ENCODE data around the gene ABHD1.

Gene ABHD1

GRCh38 chr2:27138111-27138510 lies 14.5 kb downstream of the ABHD1 start:
- no peak for DNase-seq

GRCh38 chr2:27139310-27139709 lies 15.7 kb downstream of the ABHD1 start, which contains the start of gene PRR30:
TSS of gene PRR30 (minus strand) at chr2:27139410. CDS start at chr2:27138329, 1,081 bp downstream.
- DNase-seq: no peak

DNA sequence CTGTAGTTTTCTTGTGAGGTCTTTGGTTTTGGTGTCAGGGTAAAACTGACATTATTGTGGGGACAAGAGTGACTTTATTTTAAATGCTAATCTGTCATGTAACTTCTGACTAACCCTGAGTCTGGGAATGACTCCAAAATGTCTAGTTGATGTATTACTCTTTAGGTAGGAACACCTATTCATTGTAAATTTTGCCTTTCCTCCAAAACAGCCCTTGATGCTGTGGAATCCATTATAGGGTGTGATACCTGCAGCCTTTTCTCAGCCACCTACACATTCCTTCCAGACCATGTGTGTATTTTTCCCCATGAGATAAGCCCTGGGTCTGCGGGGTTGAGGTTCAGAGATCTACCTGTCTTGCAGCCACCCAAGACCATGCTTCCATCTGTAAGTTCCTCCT lies 19.7 kb downstream of the ABHD1 start:
- no peak for DNase-seq

- no peak for DNase-seq
Observed at GRCh38 chr2:27145682-27146081, 22.1 kb downstream of the ABHD1 start.

- no peak for DNase-seq
Observed at GRCh38 chr2:27147935-27148334, 24.3 kb downstream of the ABHD1 start.

- DNase-seq: no peak
Observed at GRCh38 chr2:27148801-27149439, 25.3 kb downstream of the ABHD1 start, which contains the start of gene TCF23. TSS of gene TCF23 (plus strand) at chr2:27149004. CDS start at chr2:27149134, 130 bp downstream.

- no peak for DNase-seq
Observed at GRCh38 chr2:27149570-27150405, 26.2 kb downstream of the ABHD1 start.

GRCh38 chr2:27150639-27151230 lies 27.1 kb downstream of the ABHD1 start:
- no peak for DNase-seq

DNA sequence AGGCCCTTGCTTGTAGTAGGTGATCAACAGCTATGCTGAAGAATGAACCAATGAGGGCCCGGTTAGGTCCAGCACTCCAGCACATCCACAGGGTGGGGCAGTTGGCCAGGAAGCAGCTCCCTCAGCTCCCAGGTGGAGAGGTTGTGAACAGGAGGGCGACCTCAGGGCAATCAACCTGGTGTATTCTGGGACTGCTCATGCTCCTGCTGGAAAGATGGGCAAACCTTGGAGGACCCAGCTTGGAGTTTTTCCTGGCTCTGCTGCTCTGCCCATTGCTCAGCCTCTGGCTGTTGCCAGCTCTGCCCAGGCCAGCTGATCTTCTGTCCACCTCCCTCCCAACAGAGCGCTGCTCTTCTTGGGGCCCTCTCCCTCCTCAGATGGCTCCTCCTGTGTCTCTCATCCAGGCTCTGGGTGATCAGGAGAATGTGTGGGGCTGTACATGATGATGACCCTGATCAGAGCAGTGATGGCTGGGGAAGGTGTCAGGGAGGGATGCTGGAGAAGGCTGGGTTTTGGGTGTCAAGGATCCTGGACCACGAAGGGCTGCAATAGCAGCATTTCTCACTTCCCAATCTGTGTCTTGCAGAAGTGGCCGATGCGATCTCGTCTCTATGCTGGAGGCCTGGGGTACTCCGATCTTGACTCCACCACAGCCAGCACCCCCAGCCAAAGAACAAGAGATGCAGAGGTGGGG lies 28.6 kb downstream of the ABHD1 start:
- no peak for DNase-seq

- no peak for DNase-seq
Observed at GRCh38 chr2:27152796-27153464, 29.3 kb downstream of the ABHD1 start.

- DNase-seq: no peak
Observed at GRCh38 chr2:27154488-27154887, 30.9 kb downstream of the ABHD1 start.

- DNase-seq: no peak
Observed at GRCh38 chr2:27155069-27155520, 31.5 kb downstream of the ABHD1 start.

- DNase-seq: no peak
Observed at GRCh38 chr2:27158468-27158867, 34.9 kb downstream of the ABHD1 start.

DNA sequence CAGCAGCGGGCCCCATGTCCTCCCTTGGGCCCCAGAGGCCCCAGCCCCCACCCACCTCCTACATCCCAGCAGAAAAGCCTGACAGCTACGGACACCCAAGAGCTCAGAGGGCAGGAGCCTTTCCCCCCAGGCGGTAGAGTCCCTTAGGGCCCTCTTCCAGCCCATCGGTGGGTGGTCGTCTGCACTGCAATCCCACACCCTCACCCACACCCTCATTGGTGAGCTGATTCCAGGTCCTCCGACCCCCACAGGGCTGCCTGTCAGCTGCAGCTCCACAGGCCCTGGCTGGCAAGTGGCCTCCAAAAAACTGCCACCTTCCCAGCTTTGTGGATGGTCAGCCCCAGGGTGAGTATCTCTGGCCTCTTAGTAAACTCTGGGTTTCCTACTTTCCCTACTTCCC lies 35.7 kb downstream of the ABHD1 start:
- no peak for DNase-seq

DNA sequence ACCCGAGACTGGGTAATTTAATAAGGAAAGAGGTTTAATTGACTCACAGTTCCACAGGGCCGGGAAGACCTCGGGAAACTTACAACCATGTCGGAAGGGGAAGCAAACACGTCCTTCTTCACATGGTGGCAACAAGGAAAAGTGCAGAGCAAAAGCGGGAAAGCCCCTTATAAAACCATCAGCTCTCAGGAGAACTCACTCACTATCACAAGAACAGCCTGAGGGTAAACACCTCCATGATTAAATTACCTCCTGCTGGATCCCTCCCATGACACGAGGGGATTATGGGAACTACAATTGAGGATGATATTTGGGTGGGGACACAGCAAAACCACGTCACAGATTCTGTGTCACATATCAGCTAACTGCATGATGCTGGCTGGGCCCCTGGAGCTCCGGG lies 36.6 kb downstream of the ABHD1 start:
- no peak for DNase-seq

GRCh38 chr2:27162151-27163121 lies 38.8 kb downstream of the ABHD1 start:
- no peak for DNase-seq

- DNase-seq: no peak
Observed at GRCh38 chr2:27164960-27165763, 41.5 kb downstream of the ABHD1 start.

GRCh38 chr2:27170581-27171337 lies 47.1 kb downstream of the ABHD1 start:
- no peak for DNase-seq

- DNase-seq: no peak
Observed at GRCh38 chr2:27171351-27171848, 47.8 kb downstream of the ABHD1 start.

Data from activated CD4-positive, CD25-positive, alpha-beta regulatory T cell treated with anti-CD3 and anti-CD28 coated beads, Interleukin-2, amount 50 U/mL, for 72 hours (primary cell).